Ishikawa (cell line): ENCODE data around the gene EDNRB.

Source experiments
- CEBPB ChIP-seq: IDR thresholded peaks from 2 replicates; pipeline ENCODE4 v1.6.1; 2012
- CREB1 ChIP-seq: IDR thresholded peaks from 2 replicates; pipeline ENCODE4 v1.6.1; 2012; ENCODE audit warnings: low read depth
- EGR1 ChIP-seq: IDR thresholded peaks from 2 replicates; pipeline ENCODE4 v1.6.1; 2012
- EP300 ChIP-seq: IDR thresholded peaks from 2 replicates; pipeline ENCODE4 v1.6.1; 2012; ENCODE audit warnings: borderline replicate concordance
- FOXM1 ChIP-seq: IDR thresholded peaks from 2 replicates; pipeline ENCODE4 v1.6.1; 2012; ENCODE audit warnings: low read depth, borderline replicate concordance
- MAX ChIP-seq: IDR thresholded peaks from 2 replicates; pipeline ENCODE4 v1.6.1; 2012
- NFIC ChIP-seq: IDR thresholded peaks from 2 replicates; pipeline ENCODE4 v1.6.1; 2012
- RAD21 ChIP-seq: IDR thresholded peaks from 2 replicates; pipeline ENCODE4 v1.6.1; 2012; ENCODE audit warnings: low read depth
- TAF1 ChIP-seq: IDR thresholded peaks from 2 replicates; pipeline ENCODE4 v1.6.1; 2012; ENCODE audit warnings: low read depth, mild to moderate bottlenecking
- TCF12 ChIP-seq: IDR thresholded peaks from 2 replicates; pipeline ENCODE4 v1.6.1; 2012; ENCODE audit warnings: low read depth
- TEAD4 ChIP-seq: IDR thresholded peaks from 2 replicates; pipeline ENCODE4 v1.6.1; 2012
- USF1 ChIP-seq: IDR thresholded peaks from 2 replicates; pipeline ENCODE4 v1.6.1; 2012
- YY1 ChIP-seq: IDR thresholded peaks from 2 replicates; pipeline ENCODE4 v1.6.1; 2012; ENCODE audit warnings: low read depth
- ZBTB7A ChIP-seq: IDR thresholded peaks from 2 replicates; pipeline ENCODE4 v1.6.1; 2012; ENCODE audit warnings: low read depth
- TF ChIP-seq, protein P1 (sequence below): IDR thresholded peaks from 2 replicates; pipeline ENCODE4 v1.6.1; 2012; ENCODE audit warnings: low read depth, mild to moderate bottlenecking

The EDNRB gene

DNA sequence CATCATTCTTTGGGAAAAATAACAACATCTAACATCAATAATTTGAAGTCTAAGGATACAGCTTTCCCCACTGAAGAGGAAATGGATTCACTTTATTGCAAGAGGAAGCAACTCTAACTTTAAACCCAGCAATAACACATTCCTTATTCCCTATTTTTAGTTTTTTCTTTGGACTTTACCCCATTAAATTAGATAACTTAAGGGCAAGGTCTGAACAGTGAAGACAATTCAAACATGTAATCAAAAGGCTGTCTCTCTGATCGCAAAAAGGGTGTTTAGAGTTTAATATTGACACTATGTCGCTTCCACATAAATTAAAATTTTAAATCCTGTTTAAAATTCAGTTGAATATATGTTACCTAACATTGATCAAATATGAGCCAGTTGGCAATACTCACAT is 10.1 kb downstream of the EDNRB start:
- no peak for TF ChIP-seq EGR1
- TF ChIP-seq TCF12, result no peak
- no peak for TF ChIP-seq YY1
- no peak for TF ChIP-seq TEAD4
- TF ChIP-seq NFIC, result no peak
- no peak for TF ChIP-seq CREB1
- no peak for TF ChIP-seq ZBTB7A
- no peak for TF ChIP-seq TAF1
- no peak for TF ChIP-seq MAX
- no peak for TF ChIP-seq RAD21
- TF ChIP-seq FOXM1, result no peak

DNA sequence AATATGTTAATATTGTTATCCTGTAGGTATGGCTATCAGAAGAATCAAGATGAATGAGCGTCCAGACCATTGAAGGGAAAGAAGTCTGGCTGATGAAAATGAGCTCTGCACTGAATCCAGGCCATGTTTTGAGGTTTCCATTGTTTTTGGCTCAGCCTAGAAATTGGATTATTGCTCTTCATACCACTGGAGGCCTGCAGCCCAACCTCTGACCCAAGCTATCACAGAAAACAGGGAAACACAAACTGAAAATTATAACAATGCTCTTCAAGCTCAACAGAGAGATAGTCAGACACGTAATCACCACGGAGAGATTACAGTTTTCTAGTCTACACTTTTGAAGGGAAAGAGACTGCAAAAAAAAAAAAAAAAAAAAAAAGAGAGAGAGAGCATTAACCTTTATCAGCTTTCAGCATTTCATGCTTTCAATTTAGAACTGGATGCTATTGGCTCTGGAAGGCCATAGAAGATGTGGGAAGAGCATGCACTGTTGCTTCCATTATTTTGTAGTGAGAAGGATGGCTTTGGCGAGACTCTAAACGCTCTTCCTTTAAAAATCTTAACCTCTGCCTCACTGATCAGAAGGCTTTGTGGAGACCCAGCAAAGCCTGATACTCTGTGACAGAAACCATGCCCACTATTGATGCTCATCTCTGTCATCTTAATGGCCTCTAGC is 10.8 kb downstream of the EDNRB start:
- no peak for TF ChIP-seq TEAD4
- TF ChIP-seq NFIC, result no peak
- TF ChIP-seq USF1, result no peak
- TF ChIP-seq EP300, result no peak
- TF ChIP-seq YY1, result no peak
- no peak for TF ChIP-seq ZBTB7A
- no peak for TF ChIP-seq TAF1
- TF ChIP-seq, protein P1, sequence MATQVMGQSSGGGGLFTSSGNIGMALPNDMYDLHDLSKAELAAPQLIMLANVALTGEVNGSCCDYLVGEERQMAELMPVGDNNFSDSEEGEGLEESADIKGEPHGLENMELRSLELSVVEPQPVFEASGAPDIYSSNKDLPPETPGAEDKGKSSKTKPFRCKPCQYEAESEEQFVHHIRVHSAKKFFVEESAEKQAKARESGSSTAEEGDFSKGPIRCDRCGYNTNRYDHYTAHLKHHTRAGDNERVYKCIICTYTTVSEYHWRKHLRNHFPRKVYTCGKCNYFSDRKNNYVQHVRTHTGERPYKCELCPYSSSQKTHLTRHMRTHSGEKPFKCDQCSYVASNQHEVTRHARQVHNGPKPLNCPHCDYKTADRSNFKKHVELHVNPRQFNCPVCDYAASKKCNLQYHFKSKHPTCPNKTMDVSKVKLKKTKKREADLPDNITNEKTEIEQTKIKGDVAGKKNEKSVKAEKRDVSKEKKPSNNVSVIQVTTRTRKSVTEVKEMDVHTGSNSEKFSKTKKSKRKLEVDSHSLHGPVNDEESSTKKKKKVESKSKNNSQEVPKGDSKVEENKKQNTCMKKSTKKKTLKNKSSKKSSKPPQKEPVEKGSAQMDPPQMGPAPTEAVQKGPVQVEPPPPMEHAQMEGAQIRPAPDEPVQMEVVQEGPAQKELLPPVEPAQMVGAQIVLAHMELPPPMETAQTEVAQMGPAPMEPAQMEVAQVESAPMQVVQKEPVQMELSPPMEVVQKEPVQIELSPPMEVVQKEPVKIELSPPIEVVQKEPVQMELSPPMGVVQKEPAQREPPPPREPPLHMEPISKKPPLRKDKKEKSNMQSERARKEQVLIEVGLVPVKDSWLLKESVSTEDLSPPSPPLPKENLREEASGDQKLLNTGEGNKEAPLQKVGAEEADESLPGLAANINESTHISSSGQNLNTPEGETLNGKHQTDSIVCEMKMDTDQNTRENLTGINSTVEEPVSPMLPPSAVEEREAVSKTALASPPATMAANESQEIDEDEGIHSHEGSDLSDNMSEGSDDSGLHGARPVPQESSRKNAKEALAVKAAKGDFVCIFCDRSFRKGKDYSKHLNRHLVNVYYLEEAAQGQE, result no peak
- TF ChIP-seq CREB1, result no peak
- TF ChIP-seq TCF12, result no peak
- TF ChIP-seq FOXM1, result no peak
- no peak for TF ChIP-seq EGR1
- TF ChIP-seq RAD21, result no peak
- TF ChIP-seq MAX, result no peak
- TF ChIP-seq CEBPB, result no peak

DNA sequence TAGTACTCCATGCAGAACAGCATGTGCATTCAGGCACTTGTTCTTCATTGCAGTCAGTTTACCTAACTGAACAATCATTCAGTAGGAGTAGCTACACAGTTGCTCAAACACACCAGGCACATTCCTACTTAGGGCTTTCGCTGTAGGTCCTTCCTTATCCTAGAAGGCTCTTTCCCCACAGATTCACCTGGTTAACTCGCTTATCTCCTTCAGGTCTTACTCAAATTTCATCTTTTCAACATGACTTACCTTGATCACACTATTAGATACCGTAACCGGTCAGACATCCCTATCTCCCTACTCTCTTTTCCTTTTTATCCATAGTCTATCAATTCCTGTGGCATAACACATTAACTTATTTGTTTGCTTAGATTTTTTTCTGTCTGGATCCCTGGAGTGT is 14.6 kb downstream of the EDNRB start:
- TF ChIP-seq USF1 (no peak), FOXM1 (no peak), YY1 (no peak), RAD21 (no peak)

DNA sequence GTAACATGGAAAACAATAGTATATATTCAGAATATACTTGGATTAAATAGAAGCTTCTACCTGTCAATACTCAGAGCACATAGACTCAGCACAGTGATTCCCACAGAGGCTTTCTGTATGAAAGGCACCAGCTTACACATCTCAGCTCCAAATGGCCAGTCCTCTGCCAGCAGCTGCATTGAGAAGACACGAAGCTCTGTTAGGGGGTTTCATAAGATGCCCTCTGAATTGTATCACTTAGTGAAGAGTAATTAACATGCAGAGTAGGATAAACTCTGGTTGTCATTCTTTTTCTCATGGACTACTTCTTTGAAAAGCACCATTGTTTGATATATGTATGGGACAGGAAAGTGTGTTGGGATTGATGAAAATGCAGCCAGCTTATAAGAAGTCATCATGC is 15.2 kb downstream of the EDNRB start:
- no peak for TF ChIP-seq TEAD4
- TF ChIP-seq CEBPB, result no peak
- TF ChIP-seq EP300, result no peak
- TF ChIP-seq, protein P1, result no peak
- TF ChIP-seq USF1, result no peak
- TF ChIP-seq TCF12, result no peak
- no peak for TF ChIP-seq EGR1
- TF ChIP-seq YY1, result no peak
- TF ChIP-seq MAX, result no peak
- TF ChIP-seq NFIC, result no peak
- TF ChIP-seq FOXM1, result no peak
- no peak for TF ChIP-seq RAD21
- TF ChIP-seq CREB1, result no peak
- no peak for TF ChIP-seq TAF1
- TF ChIP-seq ZBTB7A, result no peak

DNA sequence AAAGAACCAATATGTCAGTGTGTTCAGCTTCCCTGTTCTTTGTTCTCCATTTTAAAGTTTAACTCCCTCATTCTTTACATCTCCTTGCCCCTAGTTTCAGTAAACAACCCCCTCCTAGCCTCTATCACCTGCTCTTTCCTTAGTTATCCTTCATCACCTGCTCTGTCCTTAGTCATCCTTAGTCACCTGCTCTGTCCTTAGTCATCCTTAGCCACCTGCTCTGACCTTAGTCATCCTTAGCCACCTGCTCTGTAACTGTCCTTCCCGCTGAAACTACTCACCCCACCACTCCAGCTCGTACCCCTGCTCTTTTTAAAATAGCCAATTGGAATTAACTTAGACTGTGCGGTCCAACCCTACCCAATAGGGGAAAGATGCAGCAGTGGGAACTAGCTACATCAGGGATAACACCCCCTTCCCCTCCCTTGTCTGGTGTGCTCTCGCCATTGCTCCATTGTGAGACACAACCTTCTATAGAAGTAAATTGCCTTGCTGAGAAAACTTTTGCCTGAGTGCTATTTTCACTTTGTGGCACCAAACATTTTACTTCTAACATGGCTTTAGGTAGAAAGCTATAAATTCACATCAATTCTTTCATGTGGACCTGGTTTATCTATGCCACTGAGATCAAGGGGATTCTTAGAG is 16.2 kb downstream of the EDNRB start:
- TF ChIP-seq USF1 (no peak), CEBPB (no peak), MAX (no peak), ZBTB7A (no peak), TEAD4 (no peak), CREB1 (no peak), FOXM1 (no peak), RAD21 (no peak), TCF12 (no peak), TAF1 (no peak)
